Astrocyte (in vitro differentiated cells and primary cell): ENCODE data around the gene LMLN. TPM values are rescaled to one million over a fixed set of nuclear protein-coding genes. Genes with fewer than 3 reads are reported as not detected.

Experiments
- DNase-seq: peaks from one replicate; pipeline ENCODE4 v3.0.0-alpha.2; 2010; ENCODE audit warnings: low read depth
- FAIRE-seq: peaks from 2 replicates; lab custom pipeline; 2011; peaks lifted over from hg19 to GRCh38; lab: Jason Lieb, UNC
- H2AFZ ChIP-seq: 2 replicates; pipeline ENCODE4 v1.6.0; 2012; ENCODE audit warnings: low read depth, low read length, inconsistent platforms
- H3K27ac ChIP-seq: 2 replicates; pipeline ENCODE4 v1.5.1; 2011; ENCODE audit warnings: low read depth, low read length, inconsistent platforms
- H3K27me3 ChIP-seq: 2 replicates; pipeline ENCODE4 v1.6.0; 2011; ENCODE audit warnings: low read length, inconsistent platforms; ENCODE audit not compliant: insufficient read depth
- H3K36me3 ChIP-seq: 2 replicates; pipeline ENCODE4 v1.5.1; 2011; ENCODE audit warnings: low read length, inconsistent platforms; ENCODE audit not compliant: insufficient read depth
- H3K4me1 ChIP-seq: 2 replicates; pipeline ENCODE4 v1.5.1; 2011; ENCODE audit warnings: low read length, inconsistent platforms; ENCODE audit not compliant: insufficient read depth
- H3K4me2 ChIP-seq: 2 replicates; pipeline ENCODE4 v1.6.0; 2012; ENCODE audit warnings: low read length, inconsistent platforms
- H3K4me3 ChIP-seq: 2 replicates; pipeline ENCODE4 v1.5.1; 2011; ENCODE audit warnings: low read depth, mild to moderate bottlenecking, low read length, inconsistent platforms; ENCODE audit not compliant: insufficient read depth
- H3K79me2 ChIP-seq: 2 replicates; pipeline ENCODE4 v1.6.0; 2012; ENCODE audit warnings: mild to moderate bottlenecking, low read length, inconsistent platforms; ENCODE audit not compliant: insufficient read depth
- H3K9ac ChIP-seq: 2 replicates; pipeline ENCODE4 v1.6.0; 2012; ENCODE audit warnings: mild to moderate bottlenecking, low read length, inconsistent platforms
- H3K9me3 ChIP-seq: 2 replicates; pipeline ENCODE4 v1.5.1; 2012; ENCODE audit warnings: low read depth, mild to moderate bottlenecking, low read length, inconsistent platforms; ENCODE audit not compliant: insufficient read depth
- H4K20me1 ChIP-seq: 2 replicates; pipeline ENCODE4 v1.6.0; 2012; ENCODE audit warnings: low read length, inconsistent platforms; ENCODE audit not compliant: insufficient read depth
- H3K27ac Mint-ChIP-seq: one replicate; pipeline ENCODE4 v1.8.0; 2021; ENCODE audit warnings: mild to moderate bottlenecking, mixed read lengths; ENCODE audit not compliant: unreplicated experiment
- H3K27me3 Mint-ChIP-seq: one replicate; pipeline ENCODE4 v1.8.0; 2021; ENCODE audit warnings: low read depth, mixed read lengths; ENCODE audit not compliant: unreplicated experiment
- H3K36me3 Mint-ChIP-seq: one replicate; pipeline ENCODE4 v1.8.0; 2021; ENCODE audit warnings: low read depth, mixed read lengths; ENCODE audit not compliant: unreplicated experiment
- H3K4me1 Mint-ChIP-seq: one replicate; pipeline ENCODE4 v1.8.0; 2021; ENCODE audit warnings: low read depth, mixed read lengths; ENCODE audit not compliant: unreplicated experiment
- H3K4me3 Mint-ChIP-seq: one replicate; pipeline ENCODE4 v1.8.0; 2021; ENCODE audit warnings: mild to moderate bottlenecking, moderate library complexity, mixed read lengths; ENCODE audit not compliant: unreplicated experiment
- H3K9me3 Mint-ChIP-seq: one replicate; pipeline ENCODE4 v1.8.0; 2021; ENCODE audit warnings: mild to moderate bottlenecking, mixed read lengths; ENCODE audit not compliant: unreplicated experiment
- CTCF ChIP-seq: IDR thresholded peaks from 2 replicates; pipeline ENCODE4 v1.5.1; 2011; ENCODE audit warnings: low read depth, mild to moderate bottlenecking, inconsistent platforms, low read length, moderate library complexity; ENCODE audit not compliant: insufficient read depth
- EZH2 ChIP-seq: IDR thresholded peaks from 2 replicates; pipeline ENCODE4 v1.6.1; 2012; ENCODE audit warnings: mild to moderate bottlenecking, low read length, inconsistent platforms; ENCODE audit not compliant: insufficient read depth
- total RNA-seq: library from RNA; stranded (reverse); gene quantifications from 2 replicates; pipeline ENCODE4 v1.2.1, GENCODE V29; 2021

Gene LMLN
- total RNA-seq, 1 donor from 2014 or later = 6.5 TPM

- Histone ChIP-seq H3K27ac (peak overlapping the region; percentile 1), H3K4me1 (peaks cover 52% of the 10 kb centered on the region), H3K79me2 (peaks cover 60% of the 10 kb centered on the region), H3K9ac (peak overlapping the region; percentile 50), H2AFZ (no peak overlapping the region), H3K9me3 (no peaks in the 10 kb centered on the region), H4K20me1 (peaks cover 72% of the 10 kb centered on the region), H3K4me3 (peak overlapping the region; percentile 21), H3K27me3 (no peaks in the 10 kb centered on the region), H3K36me3 (peaks cover 52% of the 10 kb centered on the region), H3K4me2 (peak overlapping the region; percentile 90)
- peak overlapping the region; percentile 60 for H3K27ac Mint-ChIP-seq
- peak overlapping the region; percentile 99 for H3K4me3 Mint-ChIP-seq
- DNase-seq (no peak), FAIRE-seq (no peak)
- H3K4me1 Mint-ChIP-seq = peaks cover 31% of the 10 kb centered on the region
- no peak for TF ChIP-seq CTCF
- no peak for TF ChIP-seq EZH2
- no peaks in the 10 kb centered on the region for H3K9me3 Mint-ChIP-seq
- peaks cover 35% of the 10 kb centered on the region for H3K36me3 Mint-ChIP-seq
- H3K27me3 Mint-ChIP-seq = no peaks in the 10 kb centered on the region
Observed at GRCh38 chr3:197953325-197953724, 6.7 kb upstream of the LMLN start.

GRCh38 chr3:197953881-197954280, 6.1 kb upstream of the LMLN start:
- H3K4me3 ChIP-seq = no peak overlapping the region
- peak overlapping the region; percentile 90 for H3K4me2 ChIP-seq
- Mint-ChIP-seq H3K4me3 (peak overlapping the region; percentile 99), H3K27ac (peak overlapping the region; percentile 60), H3K27me3 (no peaks in the 10 kb centered on the region), H3K4me1 (peaks cover 35% of the 10 kb centered on the region), H3K9me3 (no peaks in the 10 kb centered on the region), H3K36me3 (peaks cover 35% of the 10 kb centered on the region)
- peaks cover 72% of the 10 kb centered on the region for H4K20me1 ChIP-seq
- peaks cover 52% of the 10 kb centered on the region for H3K36me3 ChIP-seq
- FAIRE-seq (no peak), DNase-seq (peak; percentile 88)
- no peaks in the 10 kb centered on the region for H3K27me3 ChIP-seq
- TF ChIP-seq CTCF (no peak), EZH2 (no peak)
- H3K27ac ChIP-seq = peak overlapping the region; percentile 1
- peaks cover 60% of the 10 kb centered on the region for H3K79me2 ChIP-seq
- H3K9ac ChIP-seq = peak overlapping the region; percentile 50
- no peak overlapping the region for H2AFZ ChIP-seq
- H3K4me1 ChIP-seq = peaks cover 52% of the 10 kb centered on the region
- no peaks in the 10 kb centered on the region for H3K9me3 ChIP-seq

GRCh38 chr3:197955892-197956477, 4.0 kb upstream of the LMLN start:
- no peak overlapping the region for H3K27ac Mint-ChIP-seq
- Histone ChIP-seq H3K4me1 (peaks cover 58% of the 10 kb centered on the region), H3K79me2 (peaks cover 50% of the 10 kb centered on the region), H3K4me3 (no peak overlapping the region), H3K36me3 (peaks cover 52% of the 10 kb centered on the region), H2AFZ (no peak overlapping the region), H3K9ac (no peak overlapping the region), H3K4me2 (no peak overlapping the region), H3K9me3 (no peaks in the 10 kb centered on the region), H3K27me3 (no peaks in the 10 kb centered on the region), H3K27ac (no peak overlapping the region), H4K20me1 (peaks cover 65% of the 10 kb centered on the region)
- peaks cover 35% of the 10 kb centered on the region for H3K36me3 Mint-ChIP-seq
- H3K4me3 Mint-ChIP-seq = peak overlapping the region; percentile 54
- no peak for DNase-seq
- no peaks in the 10 kb centered on the region for H3K27me3 Mint-ChIP-seq
- peaks cover 37% of the 10 kb centered on the region for H3K4me1 Mint-ChIP-seq
- no peaks in the 10 kb centered on the region for H3K9me3 Mint-ChIP-seq
- FAIRE-seq = no peak
- TF ChIP-seq CTCF (no peak), EZH2 (no peak)
